Bronchial epithelial cell (primary cell): ENCODE measurements around the gene CLN3. TPM values are rescaled to one million over a fixed set of nuclear protein-coding genes. Genes with fewer than 3 reads are reported as not detected.
A peak's percentile ranks its signal among the peaks of the same experiment; 100 is the strongest.

Source experiments
- DNase-seq: peaks from one replicate; pipeline ENCODE4 v3.0.0-alpha.2; 2010; ENCODE audit warnings: low read depth
- FAIRE-seq: peaks from 2 replicates; lab custom pipeline; 2011; peaks lifted over from hg19 to GRCh38; lab: Jason Lieb, UNC
- H3K27me3 ChIP-seq: 2 replicates; pipeline ENCODE4 v1.5.1; 2011; ENCODE audit warnings: low read length; ENCODE audit not compliant: control insufficient read depth, insufficient read depth
- H3K36me3 ChIP-seq: 2 replicates; pipeline ENCODE4 v1.5.1; 2011; ENCODE audit warnings: low read length; ENCODE audit not compliant: control insufficient read depth, insufficient read depth
- H3K4me3 ChIP-seq: 2 replicates; pipeline ENCODE4 v1.5.1; 2011; ENCODE audit warnings: mild to moderate bottlenecking, low read depth, low read length, control low read depth
- total RNA-seq: library from RNA; depleted of rRNA; stranded (reverse); fragments of >200 nt; gene quantifications from 2 replicates; pipeline ENCODE4 v1.2.1, GENCODE V29; 2014
- TF ChIP-seq, protein P1 (sequence below): IDR thresholded peaks from 2 replicates; pipeline ENCODE4 v1.5.1; 2011; ENCODE audit warnings: mild to moderate bottlenecking, moderate library complexity, low read length, control low read depth, inconsistent platforms; ENCODE audit not compliant: insufficient read depth, severe bottlenecking

The CLN3 gene
- total RNA-seq, 1 donor from 2014 or later: 9.5 TPM

- Histone ChIP-seq H3K4me3 (no peak overlapping the region), H3K27me3 (no peaks in the 10 kb centered on the region), H3K36me3 (no peaks in the 10 kb centered on the region)
- FAIRE-seq (no peak), DNase-seq (no peak)
- TF ChIP-seq, protein P1, sequence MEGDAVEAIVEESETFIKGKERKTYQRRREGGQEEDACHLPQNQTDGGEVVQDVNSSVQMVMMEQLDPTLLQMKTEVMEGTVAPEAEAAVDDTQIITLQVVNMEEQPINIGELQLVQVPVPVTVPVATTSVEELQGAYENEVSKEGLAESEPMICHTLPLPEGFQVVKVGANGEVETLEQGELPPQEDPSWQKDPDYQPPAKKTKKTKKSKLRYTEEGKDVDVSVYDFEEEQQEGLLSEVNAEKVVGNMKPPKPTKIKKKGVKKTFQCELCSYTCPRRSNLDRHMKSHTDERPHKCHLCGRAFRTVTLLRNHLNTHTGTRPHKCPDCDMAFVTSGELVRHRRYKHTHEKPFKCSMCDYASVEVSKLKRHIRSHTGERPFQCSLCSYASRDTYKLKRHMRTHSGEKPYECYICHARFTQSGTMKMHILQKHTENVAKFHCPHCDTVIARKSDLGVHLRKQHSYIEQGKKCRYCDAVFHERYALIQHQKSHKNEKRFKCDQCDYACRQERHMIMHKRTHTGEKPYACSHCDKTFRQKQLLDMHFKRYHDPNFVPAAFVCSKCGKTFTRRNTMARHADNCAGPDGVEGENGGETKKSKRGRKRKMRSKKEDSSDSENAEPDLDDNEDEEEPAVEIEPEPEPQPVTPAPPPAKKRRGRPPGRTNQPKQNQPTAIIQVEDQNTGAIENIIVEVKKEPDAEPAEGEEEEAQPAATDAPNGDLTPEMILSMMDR: no peak
These were observed 4.2 kb upstream of the CLN3 start for GRCh38 chr16:28495795-28496749.

DNA sequence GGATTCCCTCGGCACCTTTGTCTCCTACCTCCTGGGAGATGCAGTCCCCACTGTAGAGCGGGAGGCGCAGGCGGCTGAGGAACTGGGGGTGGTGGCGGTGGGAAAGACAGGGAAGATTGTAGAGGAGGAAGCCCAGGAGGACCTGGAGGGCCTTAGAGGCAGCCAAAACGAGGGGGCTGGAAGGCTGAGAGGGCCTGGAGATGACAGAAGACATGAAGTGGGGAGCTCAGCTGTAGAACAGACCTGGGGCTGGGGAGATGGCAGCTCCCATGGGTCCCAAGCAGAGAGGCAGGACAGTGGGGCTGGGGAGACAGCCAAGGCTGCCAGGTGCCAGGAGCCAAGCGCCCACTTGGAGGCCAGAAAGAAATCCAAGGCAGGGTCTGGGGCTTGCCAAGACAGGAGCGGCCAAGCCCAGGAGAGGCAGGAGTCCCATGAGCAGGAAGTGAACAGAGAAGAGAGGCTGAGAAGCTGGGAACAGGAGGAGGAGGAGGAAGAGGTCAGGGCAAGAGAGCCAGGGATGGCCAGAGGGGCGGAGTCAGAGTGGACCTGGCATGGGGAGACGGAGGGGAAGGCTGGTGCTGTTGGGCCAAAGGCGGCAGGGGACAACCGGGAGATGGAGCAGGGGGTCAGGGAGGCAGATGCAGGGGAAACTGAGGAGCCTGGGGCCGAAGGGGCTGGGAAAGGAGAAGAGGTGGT, 3.4 kb upstream of the CLN3 start:
- H3K36me3 ChIP-seq: no peaks in the 10 kb centered on the region
- H3K27me3 ChIP-seq: no peaks in the 10 kb centered on the region
- FAIRE-seq (no peak), DNase-seq (no peak)
- TF ChIP-seq, protein P1: no peak
- H3K4me3 ChIP-seq: no peak overlapping the region

DNA sequence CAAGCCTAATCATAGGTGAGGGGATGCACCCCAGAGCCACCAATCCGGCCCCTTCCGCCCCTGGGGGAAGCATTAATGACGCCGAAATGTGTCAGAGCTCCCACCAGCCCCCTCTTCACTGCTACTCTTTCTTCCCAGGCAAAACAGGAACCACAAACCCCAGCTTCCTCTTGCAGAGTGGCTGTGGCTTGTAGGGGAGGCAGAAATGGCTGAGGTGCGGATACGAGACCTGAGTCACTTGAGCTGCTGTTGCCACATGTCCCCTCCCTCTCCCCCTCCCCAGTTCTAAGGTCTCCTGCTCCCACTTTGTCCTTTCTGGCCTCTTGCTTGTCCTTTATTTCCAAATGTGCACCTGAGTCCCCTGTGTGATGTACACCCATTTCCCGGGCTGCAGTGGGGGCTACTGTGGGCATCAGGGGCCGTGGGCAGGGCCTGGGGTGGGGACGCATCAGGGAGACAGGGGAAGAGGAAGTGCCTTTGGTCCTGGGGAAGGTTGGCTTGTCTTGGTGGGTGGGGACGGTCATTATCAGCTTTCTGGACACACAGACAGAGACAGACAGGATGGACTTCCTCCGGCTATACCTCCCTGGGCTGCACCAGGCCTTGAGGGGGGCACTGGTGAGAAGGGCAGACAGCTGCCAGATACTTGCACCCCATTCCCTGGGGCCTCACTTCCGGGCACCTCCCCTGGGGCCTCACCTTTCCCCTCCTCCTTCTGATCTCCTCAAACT, 2.4 kb upstream of the CLN3 start, which contains the start of gene APOBR:
Gene APOBR (plus strand): TSS at position 523 of the 731 bp plus-strand sequence. CDS start 39 bp downstream, at position 562.
- DNase-seq (no peak), FAIRE-seq (no peak)
- Histone ChIP-seq H3K4me3 (no peak within 1 kb of the TSS), H3K27me3 (no peaks in the 10 kb centered on the region), H3K36me3 (peaks cover under 1% of the 10 kb centered on the region)
- TF ChIP-seq, protein P1: no peak

DNA sequence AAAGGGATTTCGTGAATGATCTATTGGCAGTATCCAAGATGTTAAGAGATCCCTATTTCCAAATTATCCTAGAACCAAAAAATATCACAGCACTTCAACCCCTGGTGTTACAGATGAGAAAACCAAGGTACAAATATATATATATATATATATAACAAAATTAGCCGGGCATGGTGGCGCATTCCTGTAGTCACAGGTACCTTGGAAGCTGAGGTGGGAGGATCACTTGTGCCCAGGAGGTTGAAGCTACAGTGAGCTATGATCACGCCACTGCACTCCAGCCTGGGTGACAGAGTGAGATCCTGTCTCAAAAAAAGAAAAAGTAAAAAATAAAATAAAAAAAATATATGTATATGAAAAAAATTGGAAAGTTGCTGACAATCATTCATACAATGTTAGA, 637 bp upstream of the CLN3 start:
- no peak overlapping the region for H3K4me3 ChIP-seq
- H3K27me3 ChIP-seq: no peaks in the 10 kb centered on the region
- TF ChIP-seq, protein P1: no peak
- FAIRE-seq (no peak), DNase-seq (no peak)
- peaks cover 5% of the 10 kb centered on the region for H3K36me3 ChIP-seq

DNA sequence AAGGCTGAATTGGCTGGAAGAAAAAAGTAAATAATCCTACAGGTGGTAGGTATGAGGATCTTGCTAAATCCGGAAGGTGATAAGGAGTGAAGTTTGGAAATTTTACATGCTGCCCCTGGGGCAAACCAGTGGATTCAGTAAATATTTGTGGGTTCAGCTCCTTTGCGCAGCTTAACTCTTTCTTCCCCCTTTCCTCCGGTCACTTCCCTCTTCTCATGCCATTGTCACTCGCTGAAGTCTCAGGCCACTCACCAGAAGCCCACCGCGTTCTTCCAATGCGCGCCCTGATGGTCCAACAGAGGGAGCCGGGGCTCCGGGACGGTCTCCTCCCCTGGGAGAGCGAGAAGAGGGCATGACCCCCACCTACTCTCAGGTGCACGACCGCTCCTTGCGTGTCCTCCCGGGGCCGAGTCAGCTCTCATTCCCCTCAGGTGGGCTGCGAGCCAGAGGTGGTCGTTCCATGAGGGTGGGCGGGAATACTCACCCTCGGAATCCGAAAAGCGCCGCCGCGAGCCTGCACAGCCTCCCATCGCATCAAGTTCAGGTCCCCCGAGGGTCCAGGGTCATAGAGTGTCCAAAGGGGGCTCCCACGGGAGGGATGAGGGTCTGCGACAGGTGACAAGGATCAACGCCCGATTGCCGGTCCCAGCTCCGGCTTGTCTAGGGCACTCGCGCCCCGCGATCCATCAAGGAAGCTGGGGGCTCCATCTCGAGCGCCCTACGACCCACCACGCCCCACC, 474 bp downstream of the CLN3 start:
- TF ChIP-seq, protein P1: peak; percentile 41
- DNase-seq: peak; percentile 31
- no peak for FAIRE-seq
- H3K27me3 ChIP-seq: no peaks in the 10 kb centered on the region
- H3K36me3 ChIP-seq: peaks cover 5% of the 10 kb centered on the region
- peak overlapping the region; percentile 92 for H3K4me3 ChIP-seq
